Left ventricle myocardium inferior (tissue), 1 donor: ENCODE measurements around the gene CACNA2D1. TPM values are rescaled to one million over a fixed set of nuclear protein-coding genes. Genes with fewer than 3 reads are reported as not detected.

Experiments
- DNase-seq: peaks from one replicate; pipeline ENCODE4 v3.0.0-alpha.2; 2020
- H3K27ac ChIP-seq: fragments of 200-600 bp; replicated peaks from 2 replicates; pipeline ENCODE4 v1.8.0; 2021
- H3K27me3 ChIP-seq: fragments of 200-600 bp; 2 replicates; pipeline ENCODE4 v1.8.0; 2021; ENCODE audit warnings: low read depth
- H3K36me3 ChIP-seq: fragments of 200-600 bp; 2 replicates; pipeline ENCODE4 v1.8.0; 2021
- H3K4me1 ChIP-seq: fragments of 200-600 bp; 2 replicates; pipeline ENCODE4 v1.8.0; 2021
- H3K4me3 ChIP-seq: fragments of 200-600 bp; 2 replicates; pipeline ENCODE4 v1.8.0; 2021; ENCODE audit warnings: mild to moderate bottlenecking, moderate library complexity
- H3K9me3 ChIP-seq: fragments of 200-600 bp; replicated peaks from 2 replicates; pipeline ENCODE4 v1.8.0; 2021
- intact Hi-C: fragments of 100-400 bp; cut with micrococcal nuclease; formaldehyde crosslinking; loops from one replicate; pipeline ENCODE4 v1.11.0; 2022
- total RNA-seq: library from RNA; stranded (reverse); fragmentation: NEBNext Ultra II Directional; extraction: Animal tissue kit (Norgen Biotek cat#: 25700); gene quantifications from one replicate; pipeline ENCODE4 v1.2.1, GENCODE V29; 2021
- TF ChIP-seq, protein P1 (sequence below): fragments of 200-600 bp; IDR thresholded peaks from 2 replicates; pipeline ENCODE4 v1.8.0; 2021; ENCODE audit warnings: antibody characterized with exemption, mild to moderate bottlenecking, borderline replicate concordance
- donor health status: DM: no; HTN: yes; CAD: no; lungs with severe emphysema.

CACNA2D1 gene
- total RNA-seq, 1 donor from 2014 or later, result 64.6 TPM

DNA sequence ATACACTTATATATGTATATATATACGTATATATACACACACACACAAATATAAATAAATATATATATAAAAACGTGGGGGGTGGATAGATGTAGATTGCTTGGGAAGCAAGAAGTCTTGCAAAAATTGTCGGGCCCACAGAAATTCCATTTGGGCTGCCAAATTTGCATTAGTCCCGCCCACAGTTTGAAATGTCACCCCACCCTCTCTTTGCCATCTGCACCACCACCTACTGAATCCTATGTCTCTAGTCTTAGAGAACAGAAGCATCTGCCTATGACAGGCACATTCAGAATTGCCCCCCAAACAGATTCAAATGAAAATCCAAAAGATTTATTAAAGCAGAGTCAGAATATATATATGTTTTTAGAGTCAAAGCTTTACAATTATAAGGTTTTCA lies 25.6 kb upstream of the CACNA2D1 start:
- no peak for DNase-seq
- no peaks in the 10 kb centered on the region for H3K27me3 ChIP-seq
- H3K36me3 ChIP-seq, result no peaks in the 10 kb centered on the region
- H3K9me3 ChIP-seq, result peaks cover 12% of the 10 kb centered on the region
- H3K27ac ChIP-seq, result no peak overlapping the region
- H3K4me3 ChIP-seq, result no peak overlapping the region
- no peaks in the 10 kb centered on the region for H3K4me1 ChIP-seq
- intact Hi-C loops, result no loop called here
- TF ChIP-seq, protein P1, sequence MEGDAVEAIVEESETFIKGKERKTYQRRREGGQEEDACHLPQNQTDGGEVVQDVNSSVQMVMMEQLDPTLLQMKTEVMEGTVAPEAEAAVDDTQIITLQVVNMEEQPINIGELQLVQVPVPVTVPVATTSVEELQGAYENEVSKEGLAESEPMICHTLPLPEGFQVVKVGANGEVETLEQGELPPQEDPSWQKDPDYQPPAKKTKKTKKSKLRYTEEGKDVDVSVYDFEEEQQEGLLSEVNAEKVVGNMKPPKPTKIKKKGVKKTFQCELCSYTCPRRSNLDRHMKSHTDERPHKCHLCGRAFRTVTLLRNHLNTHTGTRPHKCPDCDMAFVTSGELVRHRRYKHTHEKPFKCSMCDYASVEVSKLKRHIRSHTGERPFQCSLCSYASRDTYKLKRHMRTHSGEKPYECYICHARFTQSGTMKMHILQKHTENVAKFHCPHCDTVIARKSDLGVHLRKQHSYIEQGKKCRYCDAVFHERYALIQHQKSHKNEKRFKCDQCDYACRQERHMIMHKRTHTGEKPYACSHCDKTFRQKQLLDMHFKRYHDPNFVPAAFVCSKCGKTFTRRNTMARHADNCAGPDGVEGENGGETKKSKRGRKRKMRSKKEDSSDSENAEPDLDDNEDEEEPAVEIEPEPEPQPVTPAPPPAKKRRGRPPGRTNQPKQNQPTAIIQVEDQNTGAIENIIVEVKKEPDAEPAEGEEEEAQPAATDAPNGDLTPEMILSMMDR, result no peak

DNA sequence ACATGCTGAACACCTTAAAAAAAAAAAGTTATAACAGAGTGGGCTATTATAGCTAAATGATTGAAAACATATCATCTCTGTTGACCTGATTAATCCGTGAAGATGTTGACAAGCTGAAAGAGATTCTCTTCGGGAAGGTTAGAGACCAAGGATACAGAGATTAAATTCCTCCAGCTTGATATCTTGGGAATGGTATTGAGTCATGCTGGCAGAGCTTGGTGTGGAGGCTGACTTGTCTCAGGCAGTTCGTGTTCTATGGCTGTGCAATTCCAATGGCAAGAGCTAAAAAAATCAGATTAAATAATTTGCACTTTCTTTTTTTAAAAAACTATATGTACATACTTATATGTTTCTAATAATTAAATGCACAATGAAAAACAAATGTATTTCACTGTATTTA lies 24.9 kb upstream of the CACNA2D1 start:
- DNase-seq, result no peak
- no peaks in the 10 kb centered on the region for H3K27me3 ChIP-seq
- H3K27ac ChIP-seq, result no peak overlapping the region
- H3K9me3 ChIP-seq, result peaks cover 18% of the 10 kb centered on the region
- H3K36me3 ChIP-seq, result no peaks in the 10 kb centered on the region
- TF ChIP-seq, protein P1, result no peak
- no peak overlapping the region for H3K4me3 ChIP-seq
- intact Hi-C loops, result no loop called here
- no peaks in the 10 kb centered on the region for H3K4me1 ChIP-seq

DNA sequence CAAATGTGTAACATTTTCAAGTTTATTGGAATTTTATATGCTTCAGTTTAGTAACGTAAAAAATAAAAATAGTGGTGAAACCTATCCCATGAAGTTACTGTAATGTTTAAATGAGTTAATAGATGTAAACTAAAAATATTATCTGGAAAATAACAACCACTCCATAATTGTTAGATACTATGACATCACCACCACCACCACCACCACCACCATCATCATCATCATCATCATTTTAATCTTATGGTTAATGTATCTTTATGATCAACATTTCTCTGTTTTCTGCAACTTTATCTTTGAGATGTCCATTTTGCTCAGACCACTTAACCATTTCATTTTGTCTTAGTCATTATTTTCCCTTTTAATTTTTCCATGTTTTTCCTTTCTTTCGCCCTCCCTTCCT lies 23.4 kb upstream of the CACNA2D1 start:
- intact Hi-C loops, result no loop called here
- H3K27ac ChIP-seq, result no peak overlapping the region
- no peaks in the 10 kb centered on the region for H3K36me3 ChIP-seq
- H3K9me3 ChIP-seq, result peaks cover 18% of the 10 kb centered on the region
- no peaks in the 10 kb centered on the region for H3K4me1 ChIP-seq
- no peak for DNase-seq
- H3K27me3 ChIP-seq, result no peaks in the 10 kb centered on the region
- no peak overlapping the region for H3K4me3 ChIP-seq
- TF ChIP-seq, protein P1, result no peak

DNA sequence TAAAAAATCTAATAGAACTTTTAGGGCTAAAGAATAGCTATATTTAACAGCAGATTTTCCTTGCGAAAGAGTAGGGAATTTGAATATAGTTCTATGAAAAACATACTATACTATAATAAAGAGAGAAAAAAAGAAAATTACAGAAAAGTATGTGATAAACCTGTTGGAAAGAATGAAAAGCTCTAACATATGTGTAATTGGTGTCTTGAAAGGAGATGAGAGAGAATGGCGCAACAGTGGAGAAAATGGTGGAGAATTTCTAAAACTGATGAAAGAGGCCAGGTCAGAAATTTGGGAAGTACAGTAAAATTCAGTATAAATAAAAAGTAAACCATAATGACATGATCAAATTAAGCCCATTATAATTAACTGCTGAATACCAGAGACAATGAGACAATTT lies 20.8 kb upstream of the CACNA2D1 start:
- Histone ChIP-seq H3K27ac (no peak overlapping the region), H3K4me3 (no peak overlapping the region), H3K9me3 (peaks cover 18% of the 10 kb centered on the region), H3K27me3 (no peaks in the 10 kb centered on the region), H3K36me3 (no peaks in the 10 kb centered on the region), H3K4me1 (no peaks in the 10 kb centered on the region)
- intact Hi-C loops, result no loop called here
- no peak for DNase-seq
- TF ChIP-seq, protein P1, result no peak

DNA sequence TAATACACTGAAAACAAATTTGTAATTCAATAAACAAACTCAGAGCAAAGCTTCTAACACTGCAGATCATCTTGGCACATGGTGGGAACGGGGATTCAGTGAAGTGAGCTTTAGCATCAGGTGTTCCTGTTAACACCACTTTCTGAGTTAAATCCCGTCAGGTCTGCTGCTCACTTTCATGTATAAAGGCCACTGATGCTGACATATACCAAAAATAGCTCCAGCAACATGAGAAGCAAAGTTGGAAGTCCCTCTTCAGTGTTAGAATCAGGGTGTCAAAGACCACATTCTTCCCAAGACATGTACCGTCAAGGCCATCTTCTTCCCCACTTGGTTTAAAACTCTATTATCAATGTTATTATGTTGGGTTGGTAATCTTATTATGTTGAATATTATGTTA lies 11.7 kb upstream of the CACNA2D1 start:
- H3K27ac ChIP-seq, result no peak overlapping the region
- H3K9me3 ChIP-seq, result no peaks in the 10 kb centered on the region
- H3K27me3 ChIP-seq, result no peaks in the 10 kb centered on the region
- DNase-seq, result no peak
- no peaks in the 10 kb centered on the region for H3K36me3 ChIP-seq
- intact Hi-C loops, result no loop called here
- no peak overlapping the region for H3K4me3 ChIP-seq
- TF ChIP-seq, protein P1, result no peak
- no peaks in the 10 kb centered on the region for H3K4me1 ChIP-seq

DNA sequence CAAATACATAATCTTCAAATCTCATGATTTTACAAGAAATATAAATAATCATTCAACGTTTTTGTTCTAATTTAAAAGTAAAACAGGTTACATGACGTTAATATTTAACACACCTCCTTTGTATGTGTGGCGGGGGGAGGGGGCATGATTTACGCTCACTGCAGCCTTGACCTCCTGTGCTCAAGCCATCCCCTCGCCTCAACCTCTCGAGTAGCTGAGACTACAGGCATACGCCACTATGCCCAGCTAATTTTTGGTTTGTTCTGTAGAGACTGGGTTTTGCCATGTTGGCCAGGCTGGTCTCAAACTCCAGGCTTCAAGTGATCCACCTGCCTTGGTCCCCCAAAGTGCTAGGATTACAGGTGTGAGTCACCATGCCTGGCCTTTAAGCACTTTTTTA lies 7.2 kb upstream of the CACNA2D1 start:
- intact Hi-C loops, result no loop called here
- no peaks in the 10 kb centered on the region for H3K4me1 ChIP-seq
- DNase-seq, result no peak

More for the DNA sequence above, 7.2 kb upstream of the CACNA2D1 start:
- H3K27ac ChIP-seq, result no peak overlapping the region
- H3K36me3 ChIP-seq, result no peaks in the 10 kb centered on the region
- no peak overlapping the region for H3K4me3 ChIP-seq
- TF ChIP-seq, protein P1, result no peak
- no peaks in the 10 kb centered on the region for H3K27me3 ChIP-seq
- no peaks in the 10 kb centered on the region for H3K9me3 ChIP-seq
